HG02970 (cell line): Measurements from ENCODE around the gene ATXN7L3.
"Not testable (repeated sequence)": the region's sequence is repeated elsewhere in the genome, so short reads cannot be mapped to it uniquely, and the experiment has no call there.

ENCODE experiments used
- ATAC-seq: cut with Tn5 transposase; IDR thresholded peaks from one replicate; pipeline ENCODE4 v1.9.1; 2021; ENCODE audit warnings: mild to moderate bottlenecking, moderate library complexity, moderate number of reproducible peaks; ENCODE audit not compliant: unreplicated experiment, low FRiP score

Gene ATXN7L3

GRCh38 chr17:44199553-44200477 is at the start of gene ATXN7L3:
Gene ATXN7L3, minus strand, starts transcription at chr17:44199884. Its CDS starts 1,814 bp downstream, at chr17:44198070.
- peak; percentile 68 for ATAC-seq

- no peak for ATAC-seq
These were observed 48.4 kb upstream of the ATXN7L3 start for GRCh38 chr17:44247876-44248736.

- ATAC-seq: no peak
These were observed 47.8 kb upstream of the ATXN7L3 start for GRCh38 chr17:44247440-44247841.

GRCh38 chr17:44241106-44241624 is 41.5 kb upstream of the ATXN7L3 start:
- no peak for ATAC-seq

GRCh38 chr17:44237886-44238285 is 38.2 kb upstream of the ATXN7L3 start:
- not testable (repeated sequence) for ATAC-seq

GRCh38 chr17:44236444-44236991 is 36.8 kb upstream of the ATXN7L3 start:
- no peak for ATAC-seq

- no peak for ATAC-seq
These were observed 35.9 kb upstream of the ATXN7L3 start for GRCh38 chr17:44235583-44235936.

GRCh38 chr17:44233582-44233981 is 33.9 kb upstream of the ATXN7L3 start:
- ATAC-seq: no peak

- ATAC-seq: no peak
These were observed 32.4 kb upstream of the ATXN7L3 start for GRCh38 chr17:44232061-44232460.

GRCh38 chr17:44230140-44230539 is 30.5 kb upstream of the ATXN7L3 start:
- no peak for ATAC-seq

- ATAC-seq: no peak
These were observed 29.4 kb upstream of the ATXN7L3 start for GRCh38 chr17:44229090-44229489.

- no peak for ATAC-seq
These were observed 23.9 kb upstream of the ATXN7L3 start for GRCh38 chr17:44223541-44224071.

GRCh38 chr17:44222112-44222869 is 22.6 kb upstream of the ATXN7L3 start:
- no peak for ATAC-seq

- ATAC-seq: no peak
These were observed 22.1 kb upstream of the ATXN7L3 start for GRCh38 chr17:44221862-44222111.

GRCh38 chr17:44221084-44221861 is 21.6 kb upstream of the ATXN7L3 start:
- no peak for ATAC-seq

GRCh38 chr17:44220213-44221083 is 20.8 kb upstream of the ATXN7L3 start:
- no peak for ATAC-seq

- peak; percentile 16 for ATAC-seq
These were observed 20.0 kb upstream of the ATXN7L3 start, which contains the start of gene UBTF for GRCh38 chr17:44219616-44220212. Gene UBTF, minus strand, starts transcription at chr17:44219675. Its CDS starts 1,446 bp downstream, at chr17:44218229.

GRCh38 chr17:44219108-44219615 is 19.5 kb upstream of the ATXN7L3 start:
- peak; percentile 35 for ATAC-seq
